ENCODE results near the gene FTH1. TPM values are rescaled to one million over a fixed set of nuclear protein-coding genes. Genes with fewer than 3 reads are reported as not detected.
A peak's percentile ranks its signal among the peaks of the same experiment; 100 is the strongest.
"Not testable (repeated sequence)": the region's sequence is repeated elsewhere in the genome, so short reads cannot be mapped to it uniquely, and the experiment has no call there.

Gene FTH1
- total RNA-seq, 4 donors from 2014 or later: 2,288 to 6,007 (median 4,694) TPM

DNA sequence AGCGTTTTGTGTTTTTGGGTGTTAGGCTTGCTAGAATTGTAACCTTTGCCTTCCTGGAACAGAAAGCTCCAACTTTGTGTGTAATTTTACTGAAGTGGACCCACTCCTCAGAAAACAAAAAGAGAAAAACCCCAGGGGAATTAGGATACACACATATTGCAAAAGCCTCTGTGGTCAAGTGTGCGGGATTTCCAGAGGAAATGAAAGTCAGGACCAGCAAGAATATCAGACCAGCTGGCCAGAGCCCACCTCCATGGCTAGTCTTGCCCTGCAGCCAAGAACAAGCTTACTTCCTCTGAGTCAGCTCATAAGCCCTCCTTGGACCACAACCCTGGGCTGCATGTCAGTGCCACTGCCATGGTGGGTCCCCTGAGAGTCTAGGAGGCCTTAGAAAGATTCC is 37.0 kb upstream of the FTH1 start:
- Histone ChIP-seq H3K36me3 (no peaks in the 10 kb centered on the region), H3K27me3 (no peaks in the 10 kb centered on the region), H3K27ac (peak overlapping the region in 1 of 4 donors; percentile 20), H3K9me3 (no peaks in the 10 kb centered on the region), H3K4me3 (no peak overlapping the region), H3K4me1 (peaks cover 4 to 27% (median 15%) of the 10 kb centered on the region in 4 donors)
- in situ Hi-C loops (cut with MboI; ENCODE audit: low pct_ligation_motif_present in 1 of 4, low pct_unique_long_range_greater_than_20kb in 1 of 4, low sequenced_read_pairs in 3 of 4): no loop called here
- TF ChIP-seq POLR2A (IDR thresholded peaks at IDR 0.05) (no peak), EP300 (IDR thresholded peaks at IDR 0.05; ENCODE audit: low read depth) (no peak), POLR2AphosphoS5 (IDR thresholded peaks at IDR 0.05) (no peak)
- TF ChIP-seq, protein P1, sequence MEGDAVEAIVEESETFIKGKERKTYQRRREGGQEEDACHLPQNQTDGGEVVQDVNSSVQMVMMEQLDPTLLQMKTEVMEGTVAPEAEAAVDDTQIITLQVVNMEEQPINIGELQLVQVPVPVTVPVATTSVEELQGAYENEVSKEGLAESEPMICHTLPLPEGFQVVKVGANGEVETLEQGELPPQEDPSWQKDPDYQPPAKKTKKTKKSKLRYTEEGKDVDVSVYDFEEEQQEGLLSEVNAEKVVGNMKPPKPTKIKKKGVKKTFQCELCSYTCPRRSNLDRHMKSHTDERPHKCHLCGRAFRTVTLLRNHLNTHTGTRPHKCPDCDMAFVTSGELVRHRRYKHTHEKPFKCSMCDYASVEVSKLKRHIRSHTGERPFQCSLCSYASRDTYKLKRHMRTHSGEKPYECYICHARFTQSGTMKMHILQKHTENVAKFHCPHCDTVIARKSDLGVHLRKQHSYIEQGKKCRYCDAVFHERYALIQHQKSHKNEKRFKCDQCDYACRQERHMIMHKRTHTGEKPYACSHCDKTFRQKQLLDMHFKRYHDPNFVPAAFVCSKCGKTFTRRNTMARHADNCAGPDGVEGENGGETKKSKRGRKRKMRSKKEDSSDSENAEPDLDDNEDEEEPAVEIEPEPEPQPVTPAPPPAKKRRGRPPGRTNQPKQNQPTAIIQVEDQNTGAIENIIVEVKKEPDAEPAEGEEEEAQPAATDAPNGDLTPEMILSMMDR (IDR thresholded peaks at IDR 0.05): no peak
- DNase-seq: peak; percentile 33
- WGBS, 2 donors (ENCODE audit: low coverage in 1 of 2): 60 to 68% methylated on average over 1 to 2 of the region's 2 CpGs
- intact Hi-C loops (cut with DNase I; ENCODE audit: low total_unique reads): no loop called here

GRCh38 chr11:62002283-62002682 is 34.8 kb upstream of the FTH1 start:
- intact Hi-C loops (cut with DNase I; ENCODE audit: low total_unique reads); H3K36me3 ChIP-seq; in situ Hi-C loops (cut with MboI; ENCODE audit: low pct_ligation_motif_present in 1 of 4, low pct_unique_long_range_greater_than_20kb in 1 of 4, low sequenced_read_pairs in 3 of 4); H3K27me3 ChIP-seq; H3K4me3 ChIP-seq; DNase-seq; H3K9me3 ChIP-seq: not testable (repeated sequence)
- 90 to 93% methylated on average over 2 to 8 of the region's 8 CpGs for WGBS, 2 donors (ENCODE audit: low coverage in 1 of 2)
- H3K27ac ChIP-seq: peak overlapping the region in 3 of 4 donors; percentile 55 to 67 (median 61)
- peaks cover 4 to 27% (median 15%) of the 10 kb centered on the region in 4 donors for H3K4me1 ChIP-seq

DNA sequence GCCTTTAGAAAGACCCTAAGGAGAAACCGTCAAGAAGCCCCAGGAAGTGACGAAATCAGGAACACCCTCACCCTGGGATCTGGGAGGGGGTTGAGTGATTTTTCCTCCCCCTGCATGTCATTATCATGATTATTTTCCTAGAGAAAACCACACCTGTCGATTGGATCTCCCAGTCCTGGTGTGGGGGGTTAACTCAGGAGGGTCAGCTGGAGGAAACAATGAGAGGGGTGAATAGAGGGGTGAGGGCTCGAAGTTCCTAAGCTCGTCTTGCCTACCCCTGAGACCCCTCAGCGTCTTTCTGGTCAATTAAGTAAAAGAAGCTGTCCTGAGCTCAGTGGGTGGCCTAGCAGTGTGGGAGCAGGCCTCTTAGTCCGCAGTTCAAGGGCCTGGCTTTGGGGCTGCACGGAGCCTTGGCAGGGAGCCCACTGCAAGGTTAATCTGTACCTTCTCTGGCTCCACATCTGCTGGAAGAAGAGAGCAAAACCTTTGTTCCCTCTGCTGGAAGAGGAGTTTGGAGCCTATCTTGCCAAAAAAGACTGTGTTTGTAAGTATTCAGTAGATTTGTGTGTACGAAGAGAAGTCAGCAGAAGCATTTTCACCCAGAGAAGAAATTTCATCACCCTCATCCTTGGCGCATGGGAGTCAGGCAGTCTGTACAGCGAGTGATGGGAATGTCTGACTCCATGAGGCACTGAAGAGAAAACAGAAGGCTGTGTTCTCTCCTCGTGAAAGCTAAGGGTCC is 34.2 kb upstream of the FTH1 start:
- intact Hi-C loops (cut with DNase I; ENCODE audit: low total_unique reads) (no loop called here), in situ Hi-C loops (cut with MboI; ENCODE audit: low pct_ligation_motif_present in 1 of 4, low pct_unique_long_range_greater_than_20kb in 1 of 4, low sequenced_read_pairs in 3 of 4) (no loop called here)
- peak; percentile 73 for DNase-seq
- H3K9me3 ChIP-seq: peaks cover 5 to 6% of the 10 kb centered on the region in 2 donors
- 23 to 54% methylated on average over 8 to 12 of the region's 12 CpGs for WGBS, 2 donors (ENCODE audit: low coverage in 1 of 2)
- TF ChIP-seq, protein P1 (IDR thresholded peaks at IDR 0.05): no peak
- TF ChIP-seq EP300 (IDR thresholded peaks at IDR 0.05; ENCODE audit: low read depth) (no peak), POLR2AphosphoS5 (IDR thresholded peaks at IDR 0.05) (no peak), POLR2A (IDR thresholded peaks at IDR 0.05) (no peak)
- H3K36me3 ChIP-seq: no peaks in the 10 kb centered on the region
- no peak overlapping the region for H3K4me3 ChIP-seq
- H3K27me3 ChIP-seq: no peaks in the 10 kb centered on the region
- H3K27ac ChIP-seq: peak overlapping the region; percentile 35 to 67 (median 58)
- peaks cover 4 to 27% (median 15%) of the 10 kb centered on the region in 4 donors for H3K4me1 ChIP-seq

- WGBS, 2 donors (ENCODE audit: low coverage in 1 of 2): 87 to 100% methylated on average over 2 to 23 of the region's 23 CpGs
Observed at GRCh38 chr11:62000539-62001446, 33.4 kb upstream of the FTH1 start.

More at GRCh38 chr11:62000539-62001446, 33.4 kb upstream of the FTH1 start:
- Histone ChIP-seq H3K27me3 (no peaks in the 10 kb centered on the region), H3K9me3 (peaks cover 5 to 6% of the 10 kb centered on the region in 2 donors), H3K36me3 (no peaks in the 10 kb centered on the region), H3K4me3 (no peak overlapping the region), H3K4me1 (peaks cover 4 to 27% (median 15%) of the 10 kb centered on the region in 4 donors), H3K27ac (peak overlapping the region in 3 of 4 donors; percentile 55 to 67 (median 61))
- TF ChIP-seq POLR2AphosphoS5 (IDR thresholded peaks at IDR 0.05) (no peak), EP300 (IDR thresholded peaks at IDR 0.05; ENCODE audit: low read depth) (no peak), POLR2A (IDR thresholded peaks at IDR 0.05) (no peak)
- TF ChIP-seq, protein P1 (IDR thresholded peaks at IDR 0.05): no peak
- intact Hi-C loops (cut with DNase I; ENCODE audit: low total_unique reads): no loop called here
- in situ Hi-C loops (cut with MboI; ENCODE audit: low pct_ligation_motif_present in 1 of 4, low pct_unique_long_range_greater_than_20kb in 1 of 4, low sequenced_read_pairs in 3 of 4): no loop called here
- no peak for DNase-seq

All from transverse colon (tissue), 4 donors.